H1 (cell line): ENCODE measurements around the gene FGF12. TPM values are rescaled to one million over a fixed set of nuclear protein-coding genes. Genes with fewer than 3 reads are reported as not detected.

Source experiments
- TAF7 ChIP-seq: optimal IDR thresholded peaks from 2 replicates; pipeline ENCODE3; 2011; ENCODE audit warnings: low read depth, mild to moderate bottlenecking, inconsistent platforms, low read length, moderate library complexity, borderline replicate concordance
- polyA plus RNA-seq, 7 experiments: library from polyadenylated mRNA; depleted of rRNA in 3 of 7; stranded (reverse) in 5 of 7; unstranded in 2 of 7; fragments of >200 nt in 5 of 7; fragments of 200-250 nt in 2 of 7; gene quantifications; 1 replicate in 5 of 7; 2 replicates in 1 of 7; 4 replicates in 1 of 7; pipeline versions ENCODE4 v1.2.1 to v1.2.3, GENCODE V29; 2011 to 2013; ENCODE audit warnings: missing spikeins in 2 of 7, mixed read lengths in 2 of 7
- total RNA-seq: library from RNA; stranded (reverse); fragmentation: NEBNext Ultra II Directional; extraction: Animal tissue kit (Norgen Biotek cat#: 25700); gene quantifications from 2 replicates; pipeline ENCODE4 v1.2.1, GENCODE V29; 2021

FGF12 gene
- total and polyA plus RNA-seq, 2 of the 8 experiments (the other 6 are each of a cell fraction or from before 2014, with no cell fraction given): 4.1 to 16.6 TPM

DNA sequence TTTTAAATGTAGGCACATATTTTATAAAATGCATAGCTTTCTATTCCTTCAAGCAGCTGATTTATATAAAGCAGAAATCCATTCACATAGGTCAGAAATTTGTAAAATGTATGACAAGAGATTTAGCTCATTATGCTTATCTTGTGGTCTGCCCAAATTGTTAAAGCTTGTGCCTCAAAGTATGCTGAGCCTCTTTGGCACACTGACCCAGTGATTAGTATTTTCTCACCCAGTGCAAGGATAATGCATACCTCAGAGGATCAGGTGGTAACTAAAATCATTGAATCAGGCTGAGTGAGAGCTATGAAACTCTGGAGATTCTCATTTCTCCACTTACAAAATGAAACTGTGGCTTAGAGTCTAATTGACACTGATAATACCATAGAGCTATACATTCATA lies 533.3 kb downstream of the FGF12 start (continued):
- no peak for TF ChIP-seq TAF7
